ENCODE results near the gene CRTC3.

GRCh38 chr15:90588427-90588826 is 58.7 kb downstream of the CRTC3 start:
- no peak for TF ChIP-seq CTCF (IDR thresholded peaks at IDR 0.05; ENCODE audit: low read depth, low read length)
- no peak for TF ChIP-seq POLR2A (IDR thresholded peaks at IDR 0.05; ENCODE audit: extremely low read depth, insufficient read length)

Data from NB4 (cell line).